Measurements from ENCODE around the gene TBCD. TPM values are rescaled to one million over a fixed set of nuclear protein-coding genes. Genes with fewer than 3 reads are reported as not detected.

The TBCD gene
- total RNA-seq, 1 experiment from 2014 or later = 94.6 TPM

- no TSS peak for BruUV-seq (replicated peaks)
- intact Hi-C loops (cut with micrococcal nuclease; ENCODE audit: unreplicated experiment) = no loop called here
- DNase-seq = no peak
- Mint-ChIP-seq H3K9me3 (ENCODE audit: unreplicated experiment) (no peaks in the 10 kb centered on the region), H3K4me1 (ENCODE audit: low read depth, unreplicated experiment) (no peaks in the 10 kb centered on the region), H3K4me3 (ENCODE audit: unreplicated experiment) (no peak overlapping the region), H3K27me3 (ENCODE audit: insufficient read depth, unreplicated experiment) (no peaks in the 10 kb centered on the region), H3K36me3 (ENCODE audit: insufficient read depth, unreplicated experiment) (peaks cover 61% of the 10 kb centered on the region), H3K27ac (ENCODE audit: unreplicated experiment) (no peak overlapping the region)
- ChIA-PET CTCF (no interaction called here), POLR2A (no interaction called here)
- H3K27me3 ChIP-seq (replicated peaks; ENCODE audit: control insufficient read depth, insufficient read depth, low read length) = no peaks in the 10 kb centered on the region
- H3K9me3 ChIP-seq = no peaks in the 10 kb centered on the region
- H3K4me1 ChIP-seq = no peaks in the 10 kb centered on the region
- TF ChIP-seq, protein P1, sequence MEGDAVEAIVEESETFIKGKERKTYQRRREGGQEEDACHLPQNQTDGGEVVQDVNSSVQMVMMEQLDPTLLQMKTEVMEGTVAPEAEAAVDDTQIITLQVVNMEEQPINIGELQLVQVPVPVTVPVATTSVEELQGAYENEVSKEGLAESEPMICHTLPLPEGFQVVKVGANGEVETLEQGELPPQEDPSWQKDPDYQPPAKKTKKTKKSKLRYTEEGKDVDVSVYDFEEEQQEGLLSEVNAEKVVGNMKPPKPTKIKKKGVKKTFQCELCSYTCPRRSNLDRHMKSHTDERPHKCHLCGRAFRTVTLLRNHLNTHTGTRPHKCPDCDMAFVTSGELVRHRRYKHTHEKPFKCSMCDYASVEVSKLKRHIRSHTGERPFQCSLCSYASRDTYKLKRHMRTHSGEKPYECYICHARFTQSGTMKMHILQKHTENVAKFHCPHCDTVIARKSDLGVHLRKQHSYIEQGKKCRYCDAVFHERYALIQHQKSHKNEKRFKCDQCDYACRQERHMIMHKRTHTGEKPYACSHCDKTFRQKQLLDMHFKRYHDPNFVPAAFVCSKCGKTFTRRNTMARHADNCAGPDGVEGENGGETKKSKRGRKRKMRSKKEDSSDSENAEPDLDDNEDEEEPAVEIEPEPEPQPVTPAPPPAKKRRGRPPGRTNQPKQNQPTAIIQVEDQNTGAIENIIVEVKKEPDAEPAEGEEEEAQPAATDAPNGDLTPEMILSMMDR (IDR thresholded peaks at IDR 0.05; ENCODE audit: insufficient read depth in 1 of 2, low read depth in 1 of 2, low read length in 1 of 2, severe bottlenecking in 1 of 2, unreplicated experiment in 1 of 2) = no peak
- no peak overlapping the region for H3K4me3 ChIP-seq (ENCODE audit: low read depth, low read length)
- peaks cover 5% of the 10 kb centered on the region; the same call in 1 of the 2 replicates for H3K36me3 ChIP-seq (ENCODE audit: control insufficient read depth, insufficient read depth, low read length)
Observed at GRCh38 chr17:82723169-82723807, 28.6 kb upstream of the TBCD start.

DNA sequence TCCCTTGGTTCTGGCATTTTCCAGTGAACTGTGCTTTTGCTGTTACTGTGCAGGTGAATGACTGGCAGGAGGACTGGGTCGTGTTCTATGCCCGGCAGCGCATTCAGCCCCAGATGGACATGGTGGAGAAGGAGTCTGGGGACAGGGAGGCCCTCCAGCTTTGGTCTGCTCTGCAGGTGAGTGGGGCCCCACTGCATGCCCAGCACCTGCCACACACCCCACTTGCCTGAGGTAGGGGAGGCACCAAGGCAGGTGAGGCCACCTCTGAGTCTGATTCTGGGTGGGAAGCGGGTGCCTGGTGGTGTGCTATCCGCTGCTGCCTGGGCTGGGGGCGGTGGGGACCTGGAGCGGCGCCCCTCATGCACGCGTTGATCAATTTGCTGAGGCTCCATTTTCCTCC is 25.4 kb upstream of the TBCD start:
- H3K27me3 ChIP-seq (replicated peaks; ENCODE audit: control insufficient read depth, insufficient read depth, low read length) = no peaks in the 10 kb centered on the region
- no peak overlapping the region for H3K27ac Mint-ChIP-seq (ENCODE audit: unreplicated experiment)
- intact Hi-C loops (cut with micrococcal nuclease; ENCODE audit: unreplicated experiment) = no loop called here
- no peak for DNase-seq
- peaks cover 5% of the 10 kb centered on the region for H3K36me3 ChIP-seq (ENCODE audit: control insufficient read depth, insufficient read depth, low read length)
- no peaks in the 10 kb centered on the region for H3K9me3 Mint-ChIP-seq (ENCODE audit: unreplicated experiment)
- no peaks in the 10 kb centered on the region for H3K27me3 Mint-ChIP-seq (ENCODE audit: insufficient read depth, unreplicated experiment)
- no peaks in the 10 kb centered on the region for H3K4me1 ChIP-seq
- CTCF ChIA-PET = interaction anchor here (0.8 kb wide), 1 partner anchor 27 kb away, joined by 3 read pairs; no protein-coding TSS in a partner anchor
- H3K9me3 ChIP-seq = no peaks in the 10 kb centered on the region
- H3K4me3 ChIP-seq (ENCODE audit: low read depth, low read length) = no peak overlapping the region
- POLR2A ChIA-PET = no interaction called here
- peaks cover 55% of the 10 kb centered on the region for H3K36me3 Mint-ChIP-seq (ENCODE audit: insufficient read depth, unreplicated experiment)
- TF ChIP-seq, protein P1 (IDR thresholded peaks at IDR 0.05; ENCODE audit: insufficient read depth in 1 of 2, low read depth in 1 of 2, low read length in 1 of 2, severe bottlenecking in 1 of 2, unreplicated experiment in 1 of 2) = no peak
- BruUV-seq (replicated peaks) = no TSS peak
- no peak overlapping the region for H3K4me3 Mint-ChIP-seq (ENCODE audit: unreplicated experiment)
- no peaks in the 10 kb centered on the region for H3K4me1 Mint-ChIP-seq (ENCODE audit: low read depth, unreplicated experiment)

DNA sequence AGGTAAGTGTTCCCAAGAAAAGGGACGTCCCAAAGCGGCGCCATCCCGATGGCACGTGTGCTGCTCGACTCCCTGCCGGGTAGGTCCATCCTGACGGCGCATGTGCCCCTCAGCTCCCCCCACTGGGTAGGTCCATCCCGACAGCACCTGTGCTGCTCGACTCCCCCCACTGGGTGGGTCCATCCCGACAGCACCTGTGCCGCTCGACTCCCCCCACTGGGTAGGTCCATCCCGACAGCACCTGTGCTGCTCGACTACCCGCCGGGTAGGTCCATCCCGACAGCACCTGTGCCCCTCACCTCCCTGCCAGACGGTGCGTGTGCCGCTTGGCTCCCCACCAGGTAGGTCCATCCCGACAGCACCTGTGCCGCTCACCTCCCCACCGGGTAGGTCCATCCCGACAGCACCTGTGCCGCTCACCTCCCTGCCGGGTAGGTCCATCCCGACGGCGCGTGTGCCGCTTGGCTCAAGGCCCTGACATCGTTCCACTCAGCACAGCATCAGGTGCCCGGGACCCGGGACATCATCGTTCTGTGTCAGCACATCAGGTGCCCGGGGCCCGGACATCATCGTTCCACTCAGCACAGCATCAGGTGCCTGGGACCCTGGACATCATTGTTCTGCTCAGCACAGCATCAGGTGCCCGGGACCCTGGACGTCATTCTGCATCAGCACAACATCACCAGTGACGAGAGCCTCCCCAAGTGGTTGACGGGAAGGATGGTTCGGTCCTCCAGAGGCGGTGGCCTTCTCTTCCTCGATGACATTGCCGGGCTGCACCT is 22.2 kb upstream of the TBCD start:
- Histone ChIP-seq H3K4me1 (no peaks in the 10 kb centered on the region), H3K9me3 (peaks cover 23% of the 10 kb centered on the region), H3K36me3 (ENCODE audit: control insufficient read depth, insufficient read depth, low read length) (peaks cover 3% of the 10 kb centered on the region), H3K4me3 (ENCODE audit: low read depth, low read length) (no peak overlapping the region), H3K27me3 (replicated peaks; ENCODE audit: control insufficient read depth, insufficient read depth, low read length) (no peaks in the 10 kb centered on the region)
- DNase-seq = no peak
- CTCF ChIA-PET = interaction anchor here (0.6 kb wide), 2 partner anchors 40 to 659 kb away, joined by 4 to 6 read pairs; no protein-coding TSS in a partner anchor
- intact Hi-C loops (cut with micrococcal nuclease; ENCODE audit: unreplicated experiment) = no loop called here
- H3K36me3 Mint-ChIP-seq (ENCODE audit: insufficient read depth, unreplicated experiment) = peaks cover 58% of the 10 kb centered on the region
- H3K9me3 Mint-ChIP-seq (ENCODE audit: unreplicated experiment) = peaks cover 11% of the 10 kb centered on the region
- POLR2A ChIA-PET = interaction anchor here (0.6 kb wide), 1 partner anchor 23 kb away, joined by 3 read pairs; no protein-coding TSS in a partner anchor
- TF ChIP-seq, protein P1 (IDR thresholded peaks at IDR 0.05; ENCODE audit: insufficient read depth in 1 of 2, low read depth in 1 of 2, low read length in 1 of 2, severe bottlenecking in 1 of 2, unreplicated experiment in 1 of 2) = no peak
- H3K27ac Mint-ChIP-seq (ENCODE audit: unreplicated experiment) = no peak overlapping the region
- no peak overlapping the region for H3K4me3 Mint-ChIP-seq (ENCODE audit: unreplicated experiment)
- no peaks in the 10 kb centered on the region for H3K4me1 Mint-ChIP-seq (ENCODE audit: low read depth, unreplicated experiment)
- no TSS peak for BruUV-seq (replicated peaks)
- no peaks in the 10 kb centered on the region for H3K27me3 Mint-ChIP-seq (ENCODE audit: insufficient read depth, unreplicated experiment)

Data from Caco-2 (cell line).